H1 (cell line): ENCODE data around the gene MRC2. TPM values are rescaled to one million over a fixed set of nuclear protein-coding genes. Genes with fewer than 3 reads are reported as not detected.

Experiments used
- ASH2L ChIP-seq: fragments of 200-600, 300-600 bp; sonication (generic); IDR thresholded peaks from one replicate; pipeline ENCODE4 v1.7.1; 2017; ENCODE audit warnings: low read length
- ATF3 ChIP-seq: IDR thresholded peaks from 2 replicates; pipeline ENCODE4 v1.6.1; 2011; ENCODE audit warnings: low read depth, mild to moderate bottlenecking, low read length; ENCODE audit not compliant: insufficient read depth
- GTF2F1 ChIP-seq: IDR thresholded peaks from 2 replicates; pipeline ENCODE4 v1.6.1; 2012; ENCODE audit warnings: low read depth, low read length, improper control_type of control experiment, borderline replicate concordance
- NRF1 ChIP-seq: IDR thresholded peaks from 2 replicates; pipeline ENCODE4 v1.6.1; 2011; ENCODE audit warnings: mild to moderate bottlenecking, low read depth, low read length, improper control_type of control experiment
- POLR2AphosphoS5 ChIP-seq: IDR thresholded peaks from 2 replicates; pipeline ENCODE4 v1.6.1; 2011; ENCODE audit warnings: low read depth, low read length
- SAP30 ChIP-seq: fragments of 300-600 bp; sonication (generic); IDR thresholded peaks from 2 replicates; pipeline ENCODE4 v1.7.1; 2012; ENCODE audit warnings: low read length, moderate library complexity, mild to moderate bottlenecking, inconsistent platforms; ENCODE audit not compliant: insufficient read depth, insufficient replicate concordance
- SIX5 ChIP-seq: IDR thresholded peaks from 2 replicates; pipeline ENCODE4 v1.6.1; 2011; ENCODE audit warnings: mild to moderate bottlenecking, low read depth, low read length
- polyA plus RNA-seq, 7 experiments: library from polyadenylated mRNA; depleted of rRNA in 3 of 7; stranded (reverse) in 5 of 7; unstranded in 2 of 7; fragments of >200 nt in 5 of 7; fragments of 200-250 nt in 2 of 7; gene quantifications; 1 replicate in 5 of 7; 2 replicates in 1 of 7; 4 replicates in 1 of 7; pipeline versions ENCODE4 v1.2.1 to v1.2.3, GENCODE V29; 2011 to 2013; ENCODE audit warnings: missing spikeins in 2 of 7, mixed read lengths in 2 of 7
- total RNA-seq: library from RNA; stranded (reverse); fragmentation: NEBNext Ultra II Directional; extraction: Animal tissue kit (Norgen Biotek cat#: 25700); gene quantifications from 2 replicates; pipeline ENCODE4 v1.2.1, GENCODE V29; 2021

The MRC2 gene
- total and polyA plus RNA-seq, 2 of the 8 experiments (the other 6 are each of a cell fraction or from before 2014, with no cell fraction given) = 7.0 to 24.2 TPM

GRCh38 chr17:62692159-62692651, 64.7 kb downstream of the MRC2 start (continued):
- TF ChIP-seq ATF3 (no peak), NRF1 (no peak), ASH2L (no peak), GTF2F1 (no peak), POLR2AphosphoS5 (no peak), SIX5 (no peak), SAP30 (no peak)
